ENCODE results near the gene TBCD.

The TBCD gene

GRCh38 chr17:82970067-82970466 lies 218.2 kb downstream of the TBCD start:
- no peak for DNase-seq (ENCODE audit: extremely low spot score)
- ChIA-PET CTCF (no interaction called here), POLR2A (no interaction called here)
- TF ChIP-seq CTCF (IDR thresholded peaks at IDR 0.05; ENCODE audit: control extremely low read depth, extremely low read depth, low read depth, missing control alignments): no peak

- no peak for DNase-seq (ENCODE audit: extremely low spot score)
- POLR2A ChIA-PET: no interaction called here
- CTCF ChIA-PET: no interaction called here
- no peak for TF ChIP-seq CTCF (IDR thresholded peaks at IDR 0.05; ENCODE audit: control extremely low read depth, extremely low read depth, low read depth, missing control alignments)
Observed at GRCh38 chr17:82970818-82971590, 219.1 kb downstream of the TBCD start.

DNA sequence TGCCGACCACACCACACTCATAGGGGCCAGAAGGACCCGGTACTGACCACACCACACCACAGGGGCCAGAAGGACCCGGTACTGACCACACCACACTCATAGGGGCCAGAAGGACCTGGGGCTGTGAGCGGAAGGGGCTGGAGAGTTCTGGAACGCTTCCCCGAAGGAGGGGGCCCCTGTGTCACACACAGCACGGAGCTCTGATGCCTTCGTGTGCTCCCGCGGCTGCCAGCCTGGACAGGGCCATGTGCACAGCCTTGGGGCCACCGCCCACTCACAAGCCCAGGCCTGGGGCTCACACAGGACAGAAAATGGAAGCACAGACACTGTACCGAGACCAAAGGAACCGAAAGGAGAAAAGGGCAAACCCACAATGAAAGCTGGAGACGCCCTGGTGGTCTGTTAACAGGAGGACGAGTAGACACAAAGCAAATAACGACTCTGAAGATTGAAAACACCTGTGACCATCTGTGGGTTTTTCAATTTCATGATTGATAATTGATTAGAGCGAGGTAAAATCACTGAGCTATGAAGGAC lies 221.0 kb downstream of the TBCD start:
- ChIA-PET CTCF (no interaction called here), POLR2A (no interaction called here)
- no peak for TF ChIP-seq CTCF (IDR thresholded peaks at IDR 0.05; ENCODE audit: control extremely low read depth, extremely low read depth, low read depth, missing control alignments)
- DNase-seq (ENCODE audit: extremely low spot score): no peak

DNA sequence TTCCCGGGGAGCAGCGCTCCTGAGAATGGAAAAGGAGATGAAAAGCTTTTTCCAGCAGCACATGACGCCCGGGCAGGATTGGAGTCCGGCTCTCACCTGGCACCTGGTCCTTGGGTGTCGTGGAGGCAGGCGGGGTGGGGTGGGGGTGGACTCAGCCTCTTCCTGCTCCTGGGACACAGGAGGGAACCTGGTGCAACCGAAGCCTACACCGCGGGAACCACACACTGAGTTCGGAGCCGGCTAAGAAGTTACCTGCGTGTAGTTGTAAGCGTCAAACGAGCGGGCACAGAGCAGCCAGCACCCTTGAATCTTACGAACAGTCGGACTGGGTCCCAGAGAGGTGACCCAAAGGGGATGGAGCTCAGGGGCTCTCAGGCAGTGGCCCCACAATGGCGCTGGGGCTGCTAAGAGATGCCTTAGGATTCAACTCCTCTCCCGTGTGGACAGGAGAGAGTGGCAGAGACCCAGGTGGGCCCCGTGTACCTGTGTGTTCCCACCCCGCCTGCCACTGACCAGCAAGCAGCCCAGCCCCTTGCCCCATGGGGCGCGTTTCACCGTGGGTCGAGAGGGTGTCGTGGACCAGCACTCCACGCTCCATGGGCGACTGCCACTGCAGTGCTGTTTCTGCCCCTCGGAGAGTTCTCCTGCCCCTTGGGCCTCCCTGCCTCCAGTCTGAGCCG lies 221.7 kb downstream of the TBCD start:
- POLR2A ChIA-PET: no interaction called here
- DNase-seq (ENCODE audit: extremely low spot score): peak; percentile 12
- no peak for TF ChIP-seq CTCF (IDR thresholded peaks at IDR 0.05; ENCODE audit: control extremely low read depth, extremely low read depth, low read depth, missing control alignments)
- CTCF ChIA-PET: interaction anchor here (0.9 to 1.0 kb wide), 2 partner anchors 10 to 202 kb away, joined by 3 read pairs; no protein-coding TSS in a partner anchor

GRCh38 chr17:82974136-82974952 lies 222.5 kb downstream of the TBCD start:
- ChIA-PET POLR2A (no interaction called here), CTCF (interaction anchor here (0.9 to 1.0 kb wide), 2 partner anchors 11 to 203 kb away, joined by 3 read pairs; no protein-coding TSS in a partner anchor)
- TF ChIP-seq CTCF (IDR thresholded peaks at IDR 0.05; ENCODE audit: control extremely low read depth, extremely low read depth, low read depth, missing control alignments): no peak
- peak; percentile 5 for DNase-seq (ENCODE audit: extremely low spot score)

DNA sequence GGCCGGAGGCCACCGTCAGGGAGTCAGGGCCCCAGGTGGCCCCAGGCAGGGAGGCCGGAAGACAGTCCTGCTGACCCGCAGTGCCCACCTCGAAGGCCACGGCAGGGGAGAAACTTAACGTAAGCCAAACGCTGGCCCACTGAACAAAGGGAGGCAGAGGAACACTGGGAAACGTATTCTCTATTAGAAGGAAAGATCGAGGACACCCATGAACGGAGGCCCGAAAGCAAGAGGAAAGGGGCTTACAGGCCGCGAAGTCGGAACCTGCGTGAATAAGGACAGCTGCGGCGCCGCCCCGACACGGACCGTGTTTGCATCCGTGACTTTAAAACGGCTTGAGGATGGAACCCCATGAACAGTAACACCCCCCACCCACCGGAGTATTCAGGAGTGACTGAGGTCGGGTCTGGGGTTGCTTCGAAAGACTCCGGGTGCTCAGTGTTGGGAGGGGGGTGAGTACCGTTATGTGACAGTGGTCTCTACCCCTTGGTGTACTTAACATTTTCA lies 225.2 kb downstream of the TBCD start:
- ChIA-PET POLR2A (no interaction called here), CTCF (no interaction called here)
- no peak for TF ChIP-seq CTCF (IDR thresholded peaks at IDR 0.05; ENCODE audit: control extremely low read depth, extremely low read depth, low read depth, missing control alignments)
- peak; percentile 2 for DNase-seq (ENCODE audit: extremely low spot score)
